Liver (tissue), 9 donors: ENCODE results near the gene MKI67. TPM values are rescaled to one million over a fixed set of nuclear protein-coding genes. Genes with fewer than 3 reads are reported as not detected.

Experiments
- DNase-seq: peaks from one replicate; pipeline ENCODE4 v3.0.0-alpha.2; 2017; ENCODE audit warnings: low spot score
- H3K27ac ChIP-seq, 2 donors: one replicate each; pipeline ENCODE4 v1.7.0; 2013; ENCODE audit warnings: inconsistent platforms in 2 of 2, low read length in 2 of 2, control low read depth in 1 of 2, low read depth in 1 of 2, mild to moderate bottlenecking in 1 of 2
- H3K27me3 ChIP-seq, 4 donors: one replicate each; pipeline versions ENCODE4 v1.6.1 to v1.7.0; 2013; ENCODE audit warnings: low read length in 3 of 4, inconsistent platforms in 1 of 4, mild to moderate bottlenecking in 1 of 4, moderate library complexity in 1 of 4; ENCODE audit not compliant: control insufficient read depth in 4 of 4, insufficient read depth in 4 of 4
- H3K36me3 ChIP-seq, 4 donors: one replicate each; pipeline versions ENCODE4 v1.6.1 to v1.7.0; 2013; ENCODE audit warnings: low read length in 3 of 4, mild to moderate bottlenecking in 3 of 4, low read depth in 1 of 4, moderate library complexity in 1 of 4; ENCODE audit not compliant: control insufficient read depth in 4 of 4, insufficient read depth in 3 of 4
- H3K4me1 ChIP-seq, 4 donors: one replicate each; pipeline versions ENCODE4 v1.6.1 to v1.7.0; 2013; ENCODE audit warnings: low read length in 3 of 4, mild to moderate bottlenecking in 3 of 4, moderate library complexity in 1 of 4; ENCODE audit not compliant: control insufficient read depth in 4 of 4, insufficient read depth in 4 of 4
- H3K4me3 ChIP-seq, 3 donors: one replicate each; pipeline versions ENCODE4 v1.6.1 to v1.7.0; 2013; ENCODE audit warnings: low read length in 3 of 3, control low read depth in 1 of 3, low read depth in 1 of 3, mild to moderate bottlenecking in 1 of 3
- H3K9ac ChIP-seq, 2 donors: one replicate each; pipeline ENCODE4 v1.7.0; 2013; ENCODE audit warnings: low read length in 2 of 2, mild to moderate bottlenecking in 2 of 2, moderate library complexity in 2 of 2, control low read depth in 1 of 2, low read depth in 1 of 2
- H3K9me3 ChIP-seq, 4 donors: one replicate each; pipeline versions ENCODE4 v1.6.1 to v1.7.0; 2013; ENCODE audit warnings: low read length in 3 of 4; ENCODE audit not compliant: control insufficient read depth in 4 of 4
- CTCF ChIP-seq: fragments of 150-350 bp; IDR thresholded peaks from 2 replicates; pipeline ENCODE4 v1.5.1; 2017; ENCODE audit warnings: improper control_type of control experiment, low read depth, low read length; ENCODE audit not compliant: missing input control
- EGR1 ChIP-seq, 2 donors: IDR thresholded peaks; 2 replicates each; pipeline ENCODE4 v1.6.1; 2016 to 2018; ENCODE audit warnings: antibody characterized with exemption in 2 of 2, low read depth in 2 of 2
- FOXA1 ChIP-seq: IDR thresholded peaks from 2 replicates; pipeline ENCODE4 v1.6.1; 2016; ENCODE audit warnings: antibody characterized with exemption
- FOXA2 ChIP-seq: IDR thresholded peaks from 2 replicates; pipeline ENCODE4 v1.6.1; 2016; ENCODE audit warnings: antibody characterized with exemption
- GABPA ChIP-seq, 2 donors: IDR thresholded peaks in 1 of 2; conservative IDR thresholded peaks in 1 of 2; 2 replicates each; pipeline ENCODE4 v1.6.1; 2016; ENCODE audit warnings: antibody characterized with exemption in 2 of 2, mild to moderate bottlenecking in 1 of 2, moderate library complexity in 1 of 2
- HNF4A ChIP-seq, 2 donors: conservative IDR thresholded peaks; 2 replicates each; pipeline ENCODE4 v1.6.1; 2016; ENCODE audit warnings: antibody characterized with exemption in 2 of 2, mild to moderate bottlenecking in 2 of 2
- HNF4G ChIP-seq: IDR thresholded peaks from 2 replicates; pipeline ENCODE4 v1.6.1; 2016; ENCODE audit warnings: antibody characterized with exemption
- JUND ChIP-seq, 2 donors: IDR thresholded peaks; 2 replicates each; pipeline ENCODE4 v1.6.1; 2016; ENCODE audit warnings: antibody characterized with exemption in 2 of 2
- NR2F2 ChIP-seq: IDR thresholded peaks from 2 replicates; pipeline ENCODE4 v1.6.1; 2016; ENCODE audit warnings: antibody characterized with exemption
- RAD21 ChIP-seq, 2 donors: IDR thresholded peaks; 2 replicates each; pipeline ENCODE4 v1.6.1; 2016; ENCODE audit warnings: antibody characterized with exemption in 2 of 2, mild to moderate bottlenecking in 2 of 2
- SP1 ChIP-seq: IDR thresholded peaks from 2 replicates; pipeline ENCODE4 v1.6.1; 2018; ENCODE audit warnings: antibody characterized with exemption, mild to moderate bottlenecking
- TAF1 ChIP-seq: conservative IDR thresholded peaks from 2 replicates; pipeline ENCODE4 v1.6.1; 2016; ENCODE audit warnings: antibody characterized with exemption, mild to moderate bottlenecking
- YY1 ChIP-seq: IDR thresholded peaks from 2 replicates; pipeline ENCODE4 v1.6.1; 2016; ENCODE audit warnings: antibody characterized with exemption, mild to moderate bottlenecking
- WGBS: extraction: QIAGEN DNeasy Blood & Tissue Kit; methylation state at CpG from one replicate; pipeline ENCODE4 v1.1.7; 2013; 5-methylcytosine and 5-hydroxymethylcytosine counted together
- polyA plus RNA-seq, 2 donors: library from polyadenylated mRNA; stranded (reverse) in 1 of 2; unstranded in 1 of 2; fragments of 200-250 nt in 1 of 2; fragments of >200 nt in 1 of 2; fragmentation: Nextera tagmentation in 1 of 2; extraction: Ambion mirVana in 1 of 2; gene quantifications; one replicate each; pipeline versions ENCODE4 v1.2.1 to v1.2.3, GENCODE V29; 2013 to 2015
- total RNA-seq, 2 donors: library from RNA; depleted of rRNA; stranded (reverse); fragments of >200 nt; gene quantifications; one replicate each; pipeline ENCODE4 v1.2.3, GENCODE V29; 2014
- TF ChIP-seq, protein P1 (sequence below): IDR thresholded peaks from 2 replicates; pipeline ENCODE4 v1.6.1; 2016; ENCODE audit warnings: antibody characterized with exemption
- donor health status: healthy.
- donor health status: healthy.
- donor health status: healthy.
- donor health status: healthy.
- donor health status: healthy.

Gene MKI67
- total and polyA plus RNA-seq, 4 donors = 0.25 to 54.5 (median 1.1) TPM

DNA sequence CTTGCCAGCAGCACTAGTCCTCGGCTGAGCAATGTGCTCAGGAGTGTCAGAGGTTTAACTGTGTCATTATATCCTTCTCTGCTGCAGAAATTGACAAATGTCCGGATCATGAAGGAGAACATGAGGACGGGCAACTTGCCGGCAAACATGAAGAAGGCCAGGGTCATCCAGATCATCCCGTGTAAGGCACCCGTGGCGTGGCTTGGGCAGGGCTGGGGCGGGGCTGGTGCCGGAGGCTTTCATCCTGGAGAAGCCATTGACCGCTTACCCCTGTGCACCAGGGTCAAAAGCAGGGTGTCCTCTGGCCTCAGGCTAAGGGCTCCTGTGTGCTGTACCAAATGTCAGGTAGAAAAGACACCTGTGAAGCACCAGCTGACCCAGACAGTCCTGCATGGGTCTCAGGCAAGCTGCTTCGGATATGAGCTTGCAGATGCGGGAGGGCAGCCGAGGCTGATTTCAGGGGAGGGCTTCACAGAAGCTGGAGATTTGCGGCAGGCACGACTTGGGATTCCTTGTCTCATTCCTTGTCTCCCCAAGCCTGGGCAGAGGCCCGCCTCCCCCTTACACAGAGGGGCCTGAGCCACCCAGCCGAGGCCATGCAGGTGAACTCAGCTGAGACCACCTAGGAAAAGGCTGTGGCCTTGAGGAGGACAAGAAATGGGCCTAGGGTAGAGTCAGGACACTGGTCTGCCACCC is 55.4 kb downstream of the MKI67 start:
- Histone ChIP-seq H3K27me3 (no peaks in the 10 kb centered on the region), H3K4me3 (no peak overlapping the region), H3K9ac (no peak overlapping the region), H3K36me3 (peaks cover 0 to 4% (median under 1%) of the 10 kb centered on the region in 4 donors), H3K27ac (no peak overlapping the region), H3K9me3 (no peaks in the 10 kb centered on the region), H3K4me1 (no peaks in the 10 kb centered on the region)
- DNase-seq = no peak
- WGBS = 85% methylated on average over 17 of the region's 17 CpGs
- no peak for TF ChIP-seq HNF4G
- TF ChIP-seq GABPA (IDR thresholded peaks at IDR 0.05 in 1 of 2, conservative IDR thresholded peaks at IDR 0.05 in 1 of 2) = no peak
- TF ChIP-seq RAD21 (IDR thresholded peaks at IDR 0.05) = no peak
- no peak for TF ChIP-seq NR2F2
- no peak for TF ChIP-seq JUND (IDR thresholded peaks at IDR 0.05)
- no peak for TF ChIP-seq HNF4A (conservative IDR thresholded peaks at IDR 0.05)
- TF ChIP-seq EGR1 (IDR thresholded peaks at IDR 0.05; ENCODE audit: low read depth in 2 of 2) = no peak
- no peak for TF ChIP-seq FOXA2
- TF ChIP-seq, protein P1, sequence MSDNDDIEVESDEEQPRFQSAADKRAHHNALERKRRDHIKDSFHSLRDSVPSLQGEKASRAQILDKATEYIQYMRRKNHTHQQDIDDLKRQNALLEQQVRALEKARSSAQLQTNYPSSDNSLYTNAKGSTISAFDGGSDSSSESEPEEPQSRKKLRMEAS = no peak
- no peak for TF ChIP-seq FOXA1
- TF ChIP-seq YY1 = no peak
- no peak for TF ChIP-seq CTCF
- no peak for TF ChIP-seq SP1
- no peak for TF ChIP-seq TAF1

DNA sequence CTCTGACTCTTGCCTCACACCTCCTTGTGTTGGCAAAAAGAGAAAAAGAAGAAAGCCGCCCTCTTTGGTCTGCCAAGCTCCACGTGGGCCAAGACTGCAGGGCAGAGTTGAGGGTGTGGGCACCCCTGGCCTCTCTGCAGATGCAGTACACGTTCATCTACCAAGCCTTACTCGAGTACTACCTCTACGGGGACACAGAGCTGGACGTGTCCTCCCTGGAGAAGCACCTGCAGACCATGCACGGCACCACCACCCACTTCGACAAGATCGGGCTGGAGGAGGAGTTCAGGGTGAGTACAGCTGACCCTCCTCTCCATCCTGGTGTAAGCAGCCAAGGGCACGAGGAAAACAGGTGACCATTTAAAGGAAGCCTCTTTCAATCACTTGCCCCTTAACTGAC is 56.1 kb downstream of the MKI67 start:
- no peaks in the 10 kb centered on the region for H3K9me3 ChIP-seq
- WGBS = 86% methylated on average over 10 of the region's 10 CpGs
- peaks cover 0 to 4% (median under 1%) of the 10 kb centered on the region in 4 donors for H3K36me3 ChIP-seq
- H3K27me3 ChIP-seq = no peaks in the 10 kb centered on the region
- H3K4me3 ChIP-seq = no peak overlapping the region
- H3K4me1 ChIP-seq = no peaks in the 10 kb centered on the region
- TF ChIP-seq CTCF (no peak), GABPA (IDR thresholded peaks at IDR 0.05 in 1 of 2, conservative IDR thresholded peaks at IDR 0.05 in 1 of 2) (no peak), NR2F2 (no peak), FOXA1 (no peak), EGR1 (IDR thresholded peaks at IDR 0.05; ENCODE audit: low read depth in 2 of 2) (no peak), HNF4A (conservative IDR thresholded peaks at IDR 0.05) (no peak), RAD21 (IDR thresholded peaks at IDR 0.05) (no peak), JUND (IDR thresholded peaks at IDR 0.05) (no peak), SP1 (no peak), HNF4G (no peak)
- TF ChIP-seq, protein P1 = no peak
- H3K9ac ChIP-seq = no peak overlapping the region
- no peak overlapping the region for H3K27ac ChIP-seq
- no peak for DNase-seq
